Measurements from ENCODE around the gene ENOX1. TPM values are rescaled to one million over a fixed set of nuclear protein-coding genes. Genes with fewer than 3 reads are reported as not detected.

ENOX1 gene
- polyA plus RNA-seq, 3 donors = 0.04 TPM; not detected in 2

GRCh38 chr13:43295321-43295720, 491.5 kb downstream of the ENOX1 start:
- WGBS (ENCODE audit: insufficient coverage) = 80% methylated on average over 1 of the region's 2 CpGs
- intact Hi-C loops (cut with micrococcal nuclease) = no loop called here
- Mint-ChIP-seq H3K9me3 (no peaks in the 10 kb centered on the region), H3K36me3 (no peaks in the 10 kb centered on the region), H3K27me3 (ENCODE audit: low read depth in 3 of 3) (peaks cover 2 to 6% (median 3%) of the 10 kb centered on the region in 3 donors), H3K27ac (no peak overlapping the region), H3K4me3 (no peak overlapping the region), H3K4me1 (no peaks in the 10 kb centered on the region)
- Histone ChIP-seq H3K36me3 (replicated peaks in 1 of 2; ENCODE audit: control insufficient read depth in 1 of 2, insufficient read depth in 2 of 2, low read length in 2 of 2) (no peaks in the 10 kb centered on the region), H3K9ac (ENCODE audit: insufficient read depth, low read length, poor library complexity, severe bottlenecking) (no peak overlapping the region), H3K4me2 (replicated peaks; ENCODE audit: extremely low read depth, low read length, poor library complexity, severe bottlenecking) (no peak overlapping the region), H3K27ac (ENCODE audit: low read depth in 1 of 2, low read length in 2 of 2) (no peak overlapping the region), H3K79me2 (ENCODE audit: insufficient read depth, low read length) (no peaks in the 10 kb centered on the region), H3K4me3 (replicated peaks in 1 of 3; ENCODE audit: low read depth in 2 of 3, low read length in 3 of 3) (no peak overlapping the region), H2AFZ (ENCODE audit: insufficient read depth, low read depth, low read length, poor library complexity, severe bottlenecking) (no peak overlapping the region), H3K9me3 (replicated peaks in 1 of 2; ENCODE audit: control insufficient read depth in 1 of 2, insufficient read depth in 1 of 2, low read length in 2 of 2) (no peaks in the 10 kb centered on the region), H3K27me3 (ENCODE audit: control insufficient read depth in 2 of 2, insufficient read depth in 2 of 2, low read length in 2 of 2) (peaks cover 0 to 3% of the 10 kb centered on the region in 2 donors), H4K20me1 (ENCODE audit: insufficient read depth, low read length) (no peaks in the 10 kb centered on the region), H3K4me1 (ENCODE audit: control insufficient read depth in 1 of 2, insufficient read depth in 2 of 2, low read length in 2 of 2) (no peaks in the 10 kb centered on the region)
- TF ChIP-seq CTCF (IDR thresholded peaks at IDR 0.05) = no peak
- no peak for DNase-seq

- no peak overlapping the region for H3K4me2 ChIP-seq (replicated peaks; ENCODE audit: extremely low read depth, low read length, poor library complexity, severe bottlenecking)
- WGBS (ENCODE audit: insufficient coverage) = no CpG with 5 or more reads among the region's 4 CpGs
- Mint-ChIP-seq H3K9me3 (no peaks in the 10 kb centered on the region), H3K36me3 (no peaks in the 10 kb centered on the region), H3K27me3 (ENCODE audit: low read depth in 3 of 3) (peaks cover 2 to 4% (median 3%) of the 10 kb centered on the region in 3 donors), H3K4me1 (no peaks in the 10 kb centered on the region), H3K4me3 (no peak overlapping the region), H3K27ac (no peak overlapping the region)
- H4K20me1 ChIP-seq (ENCODE audit: insufficient read depth, low read length) = no peaks in the 10 kb centered on the region
- no peak overlapping the region for H3K9ac ChIP-seq (ENCODE audit: insufficient read depth, low read length, poor library complexity, severe bottlenecking)
- H3K4me1 ChIP-seq (ENCODE audit: control insufficient read depth in 1 of 2, insufficient read depth in 2 of 2, low read length in 2 of 2) = no peaks in the 10 kb centered on the region
- DNase-seq = no peak
- no peaks in the 10 kb centered on the region for H3K9me3 ChIP-seq (replicated peaks in 1 of 2; ENCODE audit: control insufficient read depth in 1 of 2, insufficient read depth in 1 of 2, low read length in 2 of 2)
- no peak overlapping the region for H3K27ac ChIP-seq (ENCODE audit: low read depth in 1 of 2, low read length in 2 of 2)
- no peak overlapping the region for H2AFZ ChIP-seq (ENCODE audit: insufficient read depth, low read depth, low read length, poor library complexity, severe bottlenecking)
- TF ChIP-seq CTCF (IDR thresholded peaks at IDR 0.05) = no peak
- intact Hi-C loops (cut with micrococcal nuclease) = no loop called here
- no peaks in the 10 kb centered on the region for H3K79me2 ChIP-seq (ENCODE audit: insufficient read depth, low read length)
- no peak overlapping the region for H3K4me3 ChIP-seq (replicated peaks in 1 of 3; ENCODE audit: low read depth in 2 of 3, low read length in 3 of 3)
- H3K36me3 ChIP-seq (replicated peaks in 1 of 2; ENCODE audit: control insufficient read depth in 1 of 2, insufficient read depth in 2 of 2, low read length in 2 of 2) = no peaks in the 10 kb centered on the region
- H3K27me3 ChIP-seq (ENCODE audit: control insufficient read depth in 2 of 2, insufficient read depth in 2 of 2, low read length in 2 of 2) = peaks cover 0 to 3% of the 10 kb centered on the region in 2 donors
Measured at GRCh38 chr13:43294412-43294811, 492.4 kb downstream of the ENOX1 start.
